ENCODE results near the gene XPO4.

DNA sequence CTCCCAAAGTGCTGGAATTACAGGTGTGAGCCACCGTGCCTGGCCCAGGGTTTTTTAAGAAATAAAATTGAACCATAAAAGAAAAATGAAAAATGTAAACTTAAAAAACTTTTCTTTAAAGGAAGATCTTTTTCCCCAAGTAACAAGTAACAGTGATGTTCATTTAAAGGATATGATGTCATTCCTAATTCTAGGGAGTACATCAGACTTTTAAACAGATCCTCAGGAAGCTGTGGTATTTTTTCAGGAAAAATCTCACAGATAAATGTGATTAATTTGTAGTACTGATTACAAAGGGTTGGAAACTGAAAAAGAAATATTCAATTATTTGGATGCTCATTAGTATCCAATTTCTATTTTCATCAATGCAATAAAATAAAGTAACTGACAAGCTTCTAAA, 114.2 kb downstream of the XPO4 start:
- TF ChIP-seq, protein P1, sequence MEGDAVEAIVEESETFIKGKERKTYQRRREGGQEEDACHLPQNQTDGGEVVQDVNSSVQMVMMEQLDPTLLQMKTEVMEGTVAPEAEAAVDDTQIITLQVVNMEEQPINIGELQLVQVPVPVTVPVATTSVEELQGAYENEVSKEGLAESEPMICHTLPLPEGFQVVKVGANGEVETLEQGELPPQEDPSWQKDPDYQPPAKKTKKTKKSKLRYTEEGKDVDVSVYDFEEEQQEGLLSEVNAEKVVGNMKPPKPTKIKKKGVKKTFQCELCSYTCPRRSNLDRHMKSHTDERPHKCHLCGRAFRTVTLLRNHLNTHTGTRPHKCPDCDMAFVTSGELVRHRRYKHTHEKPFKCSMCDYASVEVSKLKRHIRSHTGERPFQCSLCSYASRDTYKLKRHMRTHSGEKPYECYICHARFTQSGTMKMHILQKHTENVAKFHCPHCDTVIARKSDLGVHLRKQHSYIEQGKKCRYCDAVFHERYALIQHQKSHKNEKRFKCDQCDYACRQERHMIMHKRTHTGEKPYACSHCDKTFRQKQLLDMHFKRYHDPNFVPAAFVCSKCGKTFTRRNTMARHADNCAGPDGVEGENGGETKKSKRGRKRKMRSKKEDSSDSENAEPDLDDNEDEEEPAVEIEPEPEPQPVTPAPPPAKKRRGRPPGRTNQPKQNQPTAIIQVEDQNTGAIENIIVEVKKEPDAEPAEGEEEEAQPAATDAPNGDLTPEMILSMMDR (IDR thresholded peaks at IDR 0.05; ENCODE audit: insufficient read depth, low read length) = no peak
- no peak for TF ChIP-seq POLR2AphosphoS5 (IDR thresholded peaks at IDR 0.05; ENCODE audit: low read depth)
- TF ChIP-seq, protein P2, sequence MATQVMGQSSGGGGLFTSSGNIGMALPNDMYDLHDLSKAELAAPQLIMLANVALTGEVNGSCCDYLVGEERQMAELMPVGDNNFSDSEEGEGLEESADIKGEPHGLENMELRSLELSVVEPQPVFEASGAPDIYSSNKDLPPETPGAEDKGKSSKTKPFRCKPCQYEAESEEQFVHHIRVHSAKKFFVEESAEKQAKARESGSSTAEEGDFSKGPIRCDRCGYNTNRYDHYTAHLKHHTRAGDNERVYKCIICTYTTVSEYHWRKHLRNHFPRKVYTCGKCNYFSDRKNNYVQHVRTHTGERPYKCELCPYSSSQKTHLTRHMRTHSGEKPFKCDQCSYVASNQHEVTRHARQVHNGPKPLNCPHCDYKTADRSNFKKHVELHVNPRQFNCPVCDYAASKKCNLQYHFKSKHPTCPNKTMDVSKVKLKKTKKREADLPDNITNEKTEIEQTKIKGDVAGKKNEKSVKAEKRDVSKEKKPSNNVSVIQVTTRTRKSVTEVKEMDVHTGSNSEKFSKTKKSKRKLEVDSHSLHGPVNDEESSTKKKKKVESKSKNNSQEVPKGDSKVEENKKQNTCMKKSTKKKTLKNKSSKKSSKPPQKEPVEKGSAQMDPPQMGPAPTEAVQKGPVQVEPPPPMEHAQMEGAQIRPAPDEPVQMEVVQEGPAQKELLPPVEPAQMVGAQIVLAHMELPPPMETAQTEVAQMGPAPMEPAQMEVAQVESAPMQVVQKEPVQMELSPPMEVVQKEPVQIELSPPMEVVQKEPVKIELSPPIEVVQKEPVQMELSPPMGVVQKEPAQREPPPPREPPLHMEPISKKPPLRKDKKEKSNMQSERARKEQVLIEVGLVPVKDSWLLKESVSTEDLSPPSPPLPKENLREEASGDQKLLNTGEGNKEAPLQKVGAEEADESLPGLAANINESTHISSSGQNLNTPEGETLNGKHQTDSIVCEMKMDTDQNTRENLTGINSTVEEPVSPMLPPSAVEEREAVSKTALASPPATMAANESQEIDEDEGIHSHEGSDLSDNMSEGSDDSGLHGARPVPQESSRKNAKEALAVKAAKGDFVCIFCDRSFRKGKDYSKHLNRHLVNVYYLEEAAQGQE (IDR thresholded peaks at IDR 0.05; ENCODE audit: insufficient replicate concordance, low read depth) = no peak
- TF ChIP-seq GABPA (IDR thresholded peaks at IDR 0.05; ENCODE audit: low read depth) = no peak
- no peak for TF ChIP-seq SPI1 (IDR thresholded peaks at IDR 0.05; ENCODE audit: borderline replicate concordance, low read depth)
